HG03460 (cell line): Measurements from ENCODE around the gene SULT1A3.
"Not testable (repeated sequence)": the region's sequence is repeated elsewhere in the genome, so short reads cannot be mapped to it uniquely, and the experiment has no call there.

Experiments used
- ATAC-seq: cut with Tn5 transposase; IDR thresholded peaks from one replicate; pipeline ENCODE4 v1.9.1; 2021; ENCODE audit not compliant: unreplicated experiment

SULT1A3 gene

GRCh38 chr16:30186782-30187555, 12.1 kb upstream of the SULT1A3 start:
- ATAC-seq: no peak

GRCh38 chr16:30187556-30187865, 11.5 kb upstream of the SULT1A3 start:
- ATAC-seq: no peak

- no peak for ATAC-seq
Measured at GRCh38 chr16:30187971-30188561, 11.0 kb upstream of the SULT1A3 start.

GRCh38 chr16:30191158-30191557, 7.9 kb upstream of the SULT1A3 start:
- not testable (repeated sequence) for ATAC-seq

- ATAC-seq: not testable (repeated sequence)
Measured at GRCh38 chr16:30193098-30193497, 6.0 kb upstream of the SULT1A3 start.

- ATAC-seq: peak; percentile 86
Measured at GRCh38 chr16:30193615-30194014, 5.4 kb upstream of the SULT1A3 start, which contains the start of the genes BOLA2B and SLX1A. Gene BOLA2B, minus strand, starts transcription at chr16:30193666. Its CDS starts 71 bp downstream, at chr16:30193595. Gene SLX1A, plus strand, starts transcription at chr16:30193875. Its CDS starts 210 bp downstream, at chr16:30194085.

GRCh38 chr16:30194172-30194925, 4.7 kb upstream of the SULT1A3 start:
- ATAC-seq: peak; percentile 61

- not testable (repeated sequence) for ATAC-seq
Measured at GRCh38 chr16:30197001-30197400, 2.1 kb upstream of the SULT1A3 start.

GRCh38 chr16:30199608-30200343, 721 bp downstream of the SULT1A3 start:
- not testable (repeated sequence) for ATAC-seq

GRCh38 chr16:30205541-30206236, 6.6 kb downstream of the SULT1A3 start:
- ATAC-seq: not testable (repeated sequence)

- not testable (repeated sequence) for ATAC-seq
Measured at GRCh38 chr16:30206252-30206651, 7.2 kb downstream of the SULT1A3 start.

- ATAC-seq: not testable (repeated sequence)
Measured at GRCh38 chr16:30207063-30207704, 8.1 kb downstream of the SULT1A3 start.

- ATAC-seq: not testable (repeated sequence)
Measured at GRCh38 chr16:30209032-30209431, 10.0 kb downstream of the SULT1A3 start.

GRCh38 chr16:30211414-30211813, 12.4 kb downstream of the SULT1A3 start:
- ATAC-seq: not testable (repeated sequence)

- ATAC-seq: not testable (repeated sequence)
Measured at GRCh38 chr16:30217082-30217481, 18.0 kb downstream of the SULT1A3 start.

GRCh38 chr16:30248379-30248778, 49.3 kb downstream of the SULT1A3 start, which contains the start of gene NPIPB13:
Gene NPIPB13, minus strand, starts transcription at chr16:30248479. Its CDS starts 2,906 bp downstream, at chr16:30245573.
- ATAC-seq: not testable (repeated sequence)
